HepG2 (cell line): Measurements from ENCODE around the gene MUC4. TPM values are rescaled to one million over a fixed set of nuclear protein-coding genes. Genes with fewer than 3 reads are reported as not detected.

Source experiments
- ATAC-seq: fragments of 200-7000 bp; cut with Tn5 transposase; 3 replicates; pipeline ENCODE4 v1.9.1; 2020; ENCODE audit warnings: mild to moderate bottlenecking, moderate library complexity
- BruUV-seq: library from RNA; stranded (reverse); fragments of 400-500 nt; replicated peaks from 2 replicates; lab custom pipeline; 2021; lab: Mats Ljungman, UMichigan
- CTCF ChIA-PET: fragments of 300-600 bp; formaldehyde crosslinking; extraction: SDS; loops from one replicate; lab custom pipeline; 2021; ENCODE audit warnings: low total read pairs, inconsistent platforms, low intra/inter-chr PET ratio; lab: Yijun Ruan, JAX
- POLR2A ChIA-PET: fragments of 350-600 bp; sonication (Branson Sonifier 250); formaldehyde crosslinking; loops from one replicate; lab custom pipeline; 2020; ENCODE audit warnings: antibody characterized with exemption, inconsistent platforms; lab: Yijun Ruan, JAX
- DNase-seq: peaks from one replicate; pipeline ENCODE4 v3.0.0-alpha.2; 2015; ENCODE audit warnings: low spot score
- FAIRE-seq: peaks from 3 replicates; lab custom pipeline; 2011; peaks lifted over from hg19 to GRCh38; lab: Jason Lieb, UNC
- H2AFZ ChIP-seq: one replicate; pipeline ENCODE4 v1.6.1; 2011; ENCODE audit warnings: low read length, inconsistent platforms
- H3K27ac ChIP-seq: fragments of 300-600 bp; 3 replicates; pipeline ENCODE4 v1.8.0; 2011; ENCODE audit warnings: mixed run types, mild to moderate bottlenecking, mixed read lengths, low read length, inconsistent platforms; ENCODE audit not compliant: insufficient read depth; ENCODE audit errors: extremely low read length
- H3K27me3 ChIP-seq, 2 experiments: fragments of 200-600 bp in 1 of 2; 2 replicates in 1 of 2; 3 replicates in 1 of 2; pipeline versions ENCODE4 v1.6.0 to v1.8.0; 2011; ENCODE audit warnings: low read length in 2 of 2, mild to moderate bottlenecking in 2 of 2, moderate library complexity in 2 of 2, inconsistent platforms in 1 of 2; ENCODE audit not compliant: insufficient read depth in 2 of 2, control insufficient read depth in 1 of 2
- H3K36me3 ChIP-seq, 2 experiments: fragments of 200-600 bp in 1 of 2; replicated peaks in 1 of 2; 2 replicates in 1 of 2; 3 replicates in 1 of 2; pipeline versions ENCODE4 v1.5.1 to v1.8.0; 2011; ENCODE audit warnings: low read length in 2 of 2, inconsistent platforms in 1 of 2; ENCODE audit not compliant: insufficient read depth in 2 of 2, control insufficient read depth in 1 of 2
- H3K4me1 ChIP-seq: 2 replicates; pipeline ENCODE4 v1.5.1; 2012; ENCODE audit warnings: low read length, inconsistent platforms; ENCODE audit not compliant: insufficient read depth
- H3K4me2 ChIP-seq: 2 replicates; pipeline ENCODE4 v1.6.0; 2011; ENCODE audit warnings: low read depth, low read length, inconsistent platforms
- H3K4me3 ChIP-seq, 3 experiments: fragments of 200-600 bp in 1 of 3; sonication (generic), shearing (Covaris generic) in 1 of 3; replicated peaks in 1 of 3; 2 replicates each; pipeline ENCODE4 v1.5.1; 2011 to 2016; ENCODE audit warnings: low read length in 3 of 3, inconsistent platforms in 2 of 3, low read depth in 2 of 3, mild to moderate bottlenecking in 2 of 3, control low read depth in 1 of 3, mixed read lengths in 1 of 3; ENCODE audit not compliant: insufficient read depth in 1 of 3
- H3K79me2 ChIP-seq: one replicate; pipeline ENCODE4 v1.6.1; 2011; ENCODE audit warnings: low read length, inconsistent platforms; ENCODE audit not compliant: insufficient read depth
- H3K9ac ChIP-seq: 2 replicates; pipeline ENCODE4 v1.6.0; 2011; ENCODE audit warnings: mild to moderate bottlenecking, low read depth, low read length, inconsistent platforms; ENCODE audit not compliant: insufficient read depth
- H3K9me3 ChIP-seq: 2 replicates; pipeline ENCODE4 v1.5.1; 2012; ENCODE audit warnings: mild to moderate bottlenecking, low read length
- H4K20me1 ChIP-seq: 2 replicates; pipeline ENCODE4 v1.6.0; 2011; ENCODE audit warnings: inconsistent platforms, mild to moderate bottlenecking, low read length, moderate library complexity; ENCODE audit not compliant: insufficient read depth
- ATF7-NPFF ChIP-seq: sonication (generic); formaldehyde crosslinking; IDR thresholded peaks from 2 replicates; pipeline ENCODE4 v1.8.1; 2023; ENCODE audit warnings: mild to moderate bottlenecking, low read depth, missing genetic modification reagents, moderate library complexity
- BCL3 ChIP-seq: sonication (generic); formaldehyde crosslinking; IDR thresholded peaks from 2 replicates; pipeline ENCODE4 v1.5.1; 2020; ENCODE audit warnings: mild to moderate bottlenecking, missing genetic modification reagents, moderate library complexity
- CBX1 ChIP-seq: IDR thresholded peaks from one replicate; pipeline ENCODE4 v1.6.1; 2016; ENCODE audit warnings: antibody characterized with exemption, low read depth
- MIER2 ChIP-seq: IDR thresholded peaks from 2 replicates; pipeline ENCODE4 v1.6.1; 2016; ENCODE audit warnings: missing biosample characterization, missing genetic modification reagents
- NKX3-1 ChIP-seq: sonication (generic); formaldehyde crosslinking; IDR thresholded peaks from 2 replicates; pipeline ENCODE4 v1.5.0; 2020; ENCODE audit warnings: missing genetic modification reagents
- RFXANK ChIP-seq: IDR thresholded peaks from 2 replicates; pipeline ENCODE4 v1.6.1; 2016
- RNF2 ChIP-seq: fragments of 450-650 bp; conservative IDR thresholded peaks from 2 replicates; pipeline ENCODE4 v1.6.1; 2016; ENCODE audit warnings: low read depth
- RXRB ChIP-seq: IDR thresholded peaks from 2 replicates; pipeline ENCODE4 v1.6.1; 2016; ENCODE audit warnings: borderline replicate concordance, missing genetic modification reagents, missing compliant biosample characterization
- SNAI1 ChIP-seq: sonication (generic); formaldehyde crosslinking; IDR thresholded peaks from 2 replicates; pipeline ENCODE4 v1.5.0; 2020; ENCODE audit warnings: mild to moderate bottlenecking, missing genetic modification reagents, borderline replicate concordance
- TBX3 ChIP-seq: fragments of 450-650 bp; IDR thresholded peaks from 2 replicates; pipeline ENCODE4 v1.6.1; 2017; ENCODE audit warnings: antibody characterized with exemption, mild to moderate bottlenecking, inconsistent platforms, borderline replicate concordance
- TGIF2 ChIP-seq: IDR thresholded peaks from 2 replicates; pipeline ENCODE4 v1.6.1; 2016; ENCODE audit warnings: control low read depth, missing compliant biosample characterization
- THAP7 ChIP-seq: sonication (generic); formaldehyde crosslinking; IDR thresholded peaks from 2 replicates; pipeline ENCODE4 v1.8.1; 2023; ENCODE audit warnings: mild to moderate bottlenecking, missing genetic modification reagents
- ZNF142 ChIP-seq: sonication (generic); formaldehyde crosslinking; IDR thresholded peaks from 2 replicates; pipeline ENCODE4 v1.4.0; 2020; ENCODE audit warnings: missing genetic modification reagents
- ZNF558 ChIP-seq: sonication (generic); formaldehyde crosslinking; IDR thresholded peaks from 2 replicates; pipeline ENCODE4 v1.9.0; 2022; ENCODE audit warnings: mild to moderate bottlenecking, missing genetic modification reagents, borderline replicate concordance
- ZNF691 ChIP-seq: sonication (generic); formaldehyde crosslinking; IDR thresholded peaks from 2 replicates; pipeline ENCODE4 v1.4.0; 2020; ENCODE audit warnings: missing genetic modification reagents, low read depth, mild to moderate bottlenecking, borderline replicate concordance
- WGBS: methylation state at CpG from one replicate; pipeline ENCODE4 v1.1.6; 2017; ENCODE audit warnings: low lambda C conversion rate; 5-methylcytosine and 5-hydroxymethylcytosine counted together
- in situ Hi-C: cut with HindIII; loops from 2 replicates; pipeline ENCODE4 v1.10.0; 2017; ENCODE audit warnings: low pct_unique_long_range_greater_than_20kb; ENCODE audit not compliant: extremely low pct_ligation_motif_present
- intact Hi-C: fragments of 100-400 bp; cut with micrococcal nuclease; formaldehyde crosslinking; loops from one replicate; pipeline ENCODE4 v1.10.0; 2022; ENCODE audit not compliant: unreplicated experiment
- polyA plus RNA-seq, 8 experiments: library from polyadenylated mRNA; depleted of rRNA in 3 of 8; stranded (reverse) in 7 of 8; unstranded in 1 of 8; fragments of >200 nt; fragmentation: Illumina TruSeq in 4 of 8; extraction: Trizol in 4 of 8; gene quantifications; 2 replicates each; pipeline versions ENCODE4 v1.2.1 to v1.2.3, GENCODE V29; 2011 to 2016; ENCODE audit warnings: low read depth in 4 of 8, missing spikeins in 1 of 8, mixed read lengths in 1 of 8; ENCODE audit not compliant: insufficient read depth in 1 of 8
- total RNA-seq, 5 experiments: library from RNA; depleted of rRNA; stranded (reverse); fragments of >200 nt; fragmentation: Illumina TruSeq; extraction: Trizol; gene quantifications; 2 replicates each; pipeline ENCODE4 v1.2.3, GENCODE V29; 2016; ENCODE audit warnings: low read depth in 1 of 5

MUC4 gene
- total and polyA plus RNA-seq, 2 of the 13 experiments (the other 11 are each of a cell fraction or from before 2014, with no cell fraction given), result not detected

- POLR2A ChIA-PET, result no interaction called here
- H3K79me2 ChIP-seq, result no peaks in the 10 kb centered on the region
- FAIRE-seq (no peak), DNase-seq (no peak), ATAC-seq (no peak)
- H3K4me1 ChIP-seq, result no peaks in the 10 kb centered on the region
- no TSS peak for BruUV-seq
- H3K36me3 ChIP-seq, result no peaks in the 10 kb centered on the region
- H3K27me3 ChIP-seq, result peaks cover 1 to 15% of the 10 kb centered on the region in 2 experiments; a peak in 2 of 5 replicates
- no peak for TF ChIP-seq ZNF691
- no peak for TF ChIP-seq NKX3-1
- no peak for TF ChIP-seq ZNF142
- TF ChIP-seq RXRB (CRISPR knock-in tag), result no peak
- TF ChIP-seq RNF2, result no peak
- no peak for TF ChIP-seq ZNF558 (CRISPR knock-in tag)
- no peak for TF ChIP-seq ATF7-NPFF (CRISPR knock-in tag)
- no peak for TF ChIP-seq RFXANK
- TF ChIP-seq TGIF2 (CRISPR knock-in tag), result no peak
- TF ChIP-seq TBX3, result no peak
- TF ChIP-seq CBX1, result no peak
- no peak for TF ChIP-seq THAP7
- TF ChIP-seq BCL3 (CRISPR knock-in tag), result no peak
- TF ChIP-seq SNAI1, result no peak
- TF ChIP-seq MIER2, result no peak
- in situ Hi-C loops (no loop called here), intact Hi-C loops (no loop called here)
- H3K9ac ChIP-seq, result no peak overlapping the region
- no peak overlapping the region for H3K4me3 ChIP-seq
- H2AFZ ChIP-seq, result no peak overlapping the region
- WGBS, result 17% methylated on average over 3 of the region's 4 CpGs
- H3K4me2 ChIP-seq, result no peak overlapping the region
- no peaks in the 10 kb centered on the region for H3K9me3 ChIP-seq
- no peaks in the 10 kb centered on the region for H4K20me1 ChIP-seq
- H3K27ac ChIP-seq, result no peak overlapping the region
- CTCF ChIA-PET, result no interaction called here
Observed at GRCh38 chr3:195790901-195791300, 20.8 kb downstream of the MUC4 start.
